ENCODE data around the gene HS6ST2.

Gene HS6ST2

GRCh38 chrX:132652871-132653270, 305.6 kb downstream of the HS6ST2 start:
- H3K4me3 ChIP-seq (ENCODE audit: low read depth, low read length) = no peak overlapping the region

GRCh38 chrX:132651421-132652086, 306.9 kb downstream of the HS6ST2 start:
- DNase-seq (ENCODE audit: low read depth) = no peak
- H3K4me3 ChIP-seq (ENCODE audit: low read depth, low read length) = no peak overlapping the region

More at GRCh38 chrX:132652871-132653270, 305.6 kb downstream of the HS6ST2 start:
- no peak for DNase-seq (ENCODE audit: low read depth)

- DNase-seq (ENCODE audit: low read depth) = no peak
Measured at GRCh38 chrX:132648895-132649294, 309.5 kb downstream of the HS6ST2 start.

GRCh38 chrX:132639446-132639845, 319.0 kb downstream of the HS6ST2 start:
- H3K4me3 ChIP-seq (ENCODE audit: low read depth, low read length) = no peak overlapping the region
- no peak for DNase-seq (ENCODE audit: low read depth)

More at GRCh38 chrX:132648895-132649294, 309.5 kb downstream of the HS6ST2 start:
- H3K4me3 ChIP-seq (ENCODE audit: low read depth, low read length) = no peak overlapping the region

- DNase-seq (ENCODE audit: low read depth) = no peak
Measured at GRCh38 chrX:132638313-132638712, 320.1 kb downstream of the HS6ST2 start.

GRCh38 chrX:132636080-132636479, 322.3 kb downstream of the HS6ST2 start:
- no peak overlapping the region for H3K4me3 ChIP-seq (ENCODE audit: low read depth, low read length)
- DNase-seq (ENCODE audit: low read depth) = no peak

More at GRCh38 chrX:132638313-132638712, 320.1 kb downstream of the HS6ST2 start:
- no peak overlapping the region for H3K4me3 ChIP-seq (ENCODE audit: low read depth, low read length)

GRCh38 chrX:132634521-132634920, 323.9 kb downstream of the HS6ST2 start:
- no peak for DNase-seq (ENCODE audit: low read depth)
- no peak overlapping the region for H3K4me3 ChIP-seq (ENCODE audit: low read depth, low read length)

- no peak for DNase-seq (ENCODE audit: low read depth)
- H3K4me3 ChIP-seq (ENCODE audit: low read depth, low read length) = no peak overlapping the region
Measured at GRCh38 chrX:132631579-132632232, 326.7 kb downstream of the HS6ST2 start.

- H3K4me3 ChIP-seq (ENCODE audit: low read depth, low read length) = no peak overlapping the region
- DNase-seq (ENCODE audit: low read depth) = no peak
Measured at GRCh38 chrX:132624466-132624865, 334.0 kb downstream of the HS6ST2 start.

GRCh38 chrX:132623942-132624341, 334.5 kb downstream of the HS6ST2 start:
- no peak for DNase-seq (ENCODE audit: low read depth)

GRCh38 chrX:132623300-132623699, 335.1 kb downstream of the HS6ST2 start:
- no peak overlapping the region for H3K4me3 ChIP-seq (ENCODE audit: low read depth, low read length)
- DNase-seq (ENCODE audit: low read depth) = no peak

More at GRCh38 chrX:132623942-132624341, 334.5 kb downstream of the HS6ST2 start:
- H3K4me3 ChIP-seq (ENCODE audit: low read depth, low read length) = no peak overlapping the region

- no peak for DNase-seq (ENCODE audit: low read depth)
- H3K4me3 ChIP-seq (ENCODE audit: low read depth, low read length) = no peak overlapping the region
Measured at GRCh38 chrX:132622130-132622529, 336.3 kb downstream of the HS6ST2 start.

- no peak overlapping the region for H3K4me3 ChIP-seq (ENCODE audit: low read depth, low read length)
- no peak for DNase-seq (ENCODE audit: low read depth)
Measured at GRCh38 chrX:132618810-132619209, 339.6 kb downstream of the HS6ST2 start.

- no peak overlapping the region for H3K4me3 ChIP-seq (ENCODE audit: low read depth, low read length)
- no peak for DNase-seq (ENCODE audit: low read depth)
Measured at GRCh38 chrX:132615391-132616131, 342.9 kb downstream of the HS6ST2 start.

- DNase-seq (ENCODE audit: low read depth) = no peak
- H3K4me3 ChIP-seq (ENCODE audit: low read depth, low read length) = no peak overlapping the region
Measured at GRCh38 chrX:132614297-132614696, 344.1 kb downstream of the HS6ST2 start.

- DNase-seq (ENCODE audit: low read depth) = no peak
- no peak overlapping the region for H3K4me3 ChIP-seq (ENCODE audit: low read depth, low read length)
Measured at GRCh38 chrX:132613801-132614200, 344.6 kb downstream of the HS6ST2 start.

GRCh38 chrX:132612821-132613564, 345.4 kb downstream of the HS6ST2 start:
- H3K4me3 ChIP-seq (ENCODE audit: low read depth, low read length) = no peak overlapping the region
- DNase-seq (ENCODE audit: low read depth) = no peak

- no peak for DNase-seq (ENCODE audit: low read depth)
- H3K4me3 ChIP-seq (ENCODE audit: low read depth, low read length) = no peak overlapping the region
Measured at GRCh38 chrX:132610536-132610935, 347.9 kb downstream of the HS6ST2 start.

GRCh38 chrX:132609362-132609848, 349.0 kb downstream of the HS6ST2 start:
- H3K4me3 ChIP-seq (ENCODE audit: low read depth, low read length) = no peak overlapping the region
- DNase-seq (ENCODE audit: low read depth) = no peak
